ENCODE measurements around the gene FNDC3B.

FNDC3B gene

GRCh38 chr3:172233474-172234277, 194.3 kb downstream of the FNDC3B start:
- no peak for DNase-seq
- H3K27me3 ChIP-seq, result no peaks in the 10 kb centered on the region
- H3K4me1 ChIP-seq, result no peaks in the 10 kb centered on the region; the same call in 1 of the 2 replicates
- no peak for TF ChIP-seq CTCF (IDR thresholded peaks at IDR 0.05; ENCODE audit: low read depth, low read length)
- no peak overlapping the region for H3K4me3 ChIP-seq (ENCODE audit: low read depth, low read length)
- no peaks in the 10 kb centered on the region; the same call in 1 of the 2 replicates for H3K36me3 ChIP-seq
- no peaks in the 10 kb centered on the region for H3K9me3 ChIP-seq

- no peak overlapping the region for H3K4me3 ChIP-seq (ENCODE audit: low read depth, low read length)
- no peaks in the 10 kb centered on the region for H3K9me3 ChIP-seq
- H3K36me3 ChIP-seq, result no peaks in the 10 kb centered on the region
- TF ChIP-seq CTCF (IDR thresholded peaks at IDR 0.05; ENCODE audit: low read depth, low read length), result no peak
- no peaks in the 10 kb centered on the region; the same call in 1 of the 2 replicates for H3K4me1 ChIP-seq
- H3K27me3 ChIP-seq, result no peaks in the 10 kb centered on the region
- no peak for DNase-seq
Observed at GRCh38 chr3:172235698-172236097, 196.3 kb downstream of the FNDC3B start.

GRCh38 chr3:172236771-172237742, 197.7 kb downstream of the FNDC3B start:
- H3K4me3 ChIP-seq (ENCODE audit: low read depth, low read length), result no peak overlapping the region
- H3K4me1 ChIP-seq, result no peaks in the 10 kb centered on the region; the same call in 1 of the 2 replicates
- no peaks in the 10 kb centered on the region for H3K9me3 ChIP-seq
- TF ChIP-seq CTCF (IDR thresholded peaks at IDR 0.05; ENCODE audit: low read depth, low read length), result no peak
- no peaks in the 10 kb centered on the region for H3K27me3 ChIP-seq
- DNase-seq, result no peak
- H3K36me3 ChIP-seq, result no peaks in the 10 kb centered on the region

- Histone ChIP-seq H3K27me3 (no peaks in the 10 kb centered on the region), H3K4me1 (no peaks in the 10 kb centered on the region; the same call in 1 of the 2 replicates), H3K4me3 (ENCODE audit: low read depth, low read length) (no peak overlapping the region), H3K36me3 (no peaks in the 10 kb centered on the region), H3K9me3 (no peaks in the 10 kb centered on the region)
- no peak for DNase-seq
- no peak for TF ChIP-seq CTCF (IDR thresholded peaks at IDR 0.05; ENCODE audit: low read depth, low read length)
Observed at GRCh38 chr3:172238188-172238587, 198.8 kb downstream of the FNDC3B start.

GRCh38 chr3:172239218-172239790, 199.9 kb downstream of the FNDC3B start:
- DNase-seq, result no peak
- Histone ChIP-seq H3K27me3 (no peaks in the 10 kb centered on the region), H3K4me1 (no peaks in the 10 kb centered on the region; the same call in 1 of the 2 replicates), H3K9me3 (no peaks in the 10 kb centered on the region), H3K36me3 (no peaks in the 10 kb centered on the region), H3K4me3 (ENCODE audit: low read depth, low read length) (no peak overlapping the region)
- TF ChIP-seq CTCF (IDR thresholded peaks at IDR 0.05; ENCODE audit: low read depth, low read length), result no peak

Measured in BE2C (cell line).